Mesenchymal stem cell (in vitro differentiated cells and primary cell): ENCODE results near the gene OR6B3.

Source experiments
- DNase-seq: peaks from one replicate; pipeline ENCODE4 v3.0.0-alpha.2; 2013
- H2AFZ ChIP-seq: one replicate; pipeline ENCODE4 v1.6.1; 2013; ENCODE audit warnings: low read depth, mild to moderate bottlenecking, control low read depth, inconsistent platforms, low read length, moderate library complexity
- H2AK5ac ChIP-seq: 2 replicates; pipeline ENCODE4 v1.6.1; 2013; ENCODE audit warnings: low read length, moderate library complexity, mild to moderate bottlenecking, inconsistent platforms; ENCODE audit not compliant: severe bottlenecking
- H2BK120ac ChIP-seq: one replicate; pipeline ENCODE4 v1.6.1; 2013; ENCODE audit warnings: low read depth, mild to moderate bottlenecking, inconsistent platforms, low read length, moderate library complexity
- H2BK12ac ChIP-seq, 2 experiments: one replicate each; pipeline ENCODE4 v1.6.1; 2013; ENCODE audit warnings: inconsistent platforms in 2 of 2, low read length in 2 of 2, mild to moderate bottlenecking in 2 of 2, moderate library complexity in 2 of 2, control low read depth in 1 of 2
- H2BK15ac ChIP-seq: one replicate; pipeline ENCODE4 v1.6.1; 2013; ENCODE audit warnings: mild to moderate bottlenecking, low read depth, inconsistent platforms; ENCODE audit not compliant: poor library complexity, severe bottlenecking
- H2BK5ac ChIP-seq: 2 replicates; pipeline ENCODE4 v1.6.1; 2013; ENCODE audit warnings: low read depth, mild to moderate bottlenecking, low read length, control low read depth, inconsistent platforms; ENCODE audit not compliant: poor library complexity, severe bottlenecking
- H3K14ac ChIP-seq, 2 experiments: one replicate each; pipeline ENCODE4 v1.6.1; 2013; ENCODE audit warnings: inconsistent platforms in 2 of 2, low read length in 2 of 2, control low read depth in 1 of 2, mild to moderate bottlenecking in 1 of 2, moderate library complexity in 1 of 2
- H3K18ac ChIP-seq, 2 experiments: one replicate each; pipeline ENCODE4 v1.6.1; 2013; ENCODE audit warnings: inconsistent platforms in 2 of 2, low read length in 2 of 2, control low read depth in 1 of 2, low read depth in 1 of 2, mild to moderate bottlenecking in 1 of 2
- H3K23ac ChIP-seq, 2 experiments: one replicate each; pipeline ENCODE4 v1.6.1; 2013; ENCODE audit warnings: inconsistent platforms in 2 of 2, low read length in 2 of 2, mild to moderate bottlenecking in 2 of 2, moderate library complexity in 2 of 2, control low read depth in 1 of 2
- H3K27ac ChIP-seq: 2 replicates; pipeline ENCODE4 v1.5.1; 2013; ENCODE audit warnings: mild to moderate bottlenecking, moderate library complexity, low read length, control low read depth, inconsistent platforms; ENCODE audit not compliant: poor library complexity, severe bottlenecking
- H3K27me3 ChIP-seq, 2 experiments: 2 replicates each; pipeline versions ENCODE4 v1.6.1 to v1.7.0; 2013; ENCODE audit warnings: low read length in 2 of 2, mild to moderate bottlenecking in 2 of 2, moderate library complexity in 2 of 2, control low read depth in 1 of 2, inconsistent platforms in 1 of 2; ENCODE audit not compliant: control insufficient read depth in 1 of 2, insufficient read depth in 1 of 2
- H3K36me3 ChIP-seq, 2 experiments: 2 replicates each; pipeline versions ENCODE4 v1.6.1 to v1.7.0; 2013; ENCODE audit warnings: low read length in 2 of 2, control low read depth in 1 of 2, inconsistent platforms in 1 of 2, low read depth in 1 of 2, mild to moderate bottlenecking in 1 of 2; ENCODE audit not compliant: insufficient read depth in 2 of 2, control insufficient read depth in 1 of 2
- H3K4ac ChIP-seq, 2 experiments: one replicate each; pipeline ENCODE4 v1.6.1; 2013; ENCODE audit warnings: inconsistent platforms in 2 of 2, low read length in 2 of 2, mild to moderate bottlenecking in 2 of 2, moderate library complexity in 2 of 2, control low read depth in 1 of 2, low read depth in 1 of 2
- H3K4me1 ChIP-seq: 2 replicates; pipeline ENCODE4 v1.6.1; 2013; ENCODE audit warnings: low read depth, low read length, control low read depth; ENCODE audit not compliant: control insufficient read depth, insufficient read depth
- H3K4me2 ChIP-seq: 2 replicates; pipeline ENCODE4 v1.6.1; 2013; ENCODE audit warnings: low read length, mild to moderate bottlenecking, inconsistent platforms; ENCODE audit not compliant: poor library complexity, severe bottlenecking
- H3K4me3 ChIP-seq, 2 experiments: 2 replicates each; pipeline versions ENCODE4 v1.5.1 to v1.7.0; 2013; ENCODE audit warnings: low read length in 2 of 2, mild to moderate bottlenecking in 2 of 2, control low read depth in 1 of 2, low read depth in 1 of 2; ENCODE audit not compliant: insufficient read depth in 1 of 2
- H3K79me1 ChIP-seq: replicated peaks from 2 replicates; pipeline ENCODE4 v1.6.1; 2013; ENCODE audit warnings: mild to moderate bottlenecking, control low read depth, low read length, inconsistent platforms; ENCODE audit not compliant: poor library complexity, severe bottlenecking
- H3K9ac ChIP-seq: 2 replicates; pipeline ENCODE4 v1.7.0; 2013; ENCODE audit warnings: mild to moderate bottlenecking, low read length, moderate library complexity
- H3K9me3 ChIP-seq: 2 replicates; pipeline ENCODE4 v1.7.0; 2013; ENCODE audit warnings: mild to moderate bottlenecking, low read length; ENCODE audit not compliant: control insufficient read depth
- H4K8ac ChIP-seq: one replicate; pipeline ENCODE4 v1.6.1; 2013; ENCODE audit warnings: inconsistent platforms, mild to moderate bottlenecking, low read length, moderate library complexity
- H4K91ac ChIP-seq: one replicate; pipeline ENCODE4 v1.6.1; 2013; ENCODE audit warnings: mild to moderate bottlenecking, low read length, inconsistent platforms
- WGBS: methylation state at CpG from one replicate; pipeline ENCODE4 v1.1.7; 2013; ENCODE audit warnings: mixed read lengths; 5-methylcytosine and 5-hydroxymethylcytosine counted together

Gene OR6B3

DNA sequence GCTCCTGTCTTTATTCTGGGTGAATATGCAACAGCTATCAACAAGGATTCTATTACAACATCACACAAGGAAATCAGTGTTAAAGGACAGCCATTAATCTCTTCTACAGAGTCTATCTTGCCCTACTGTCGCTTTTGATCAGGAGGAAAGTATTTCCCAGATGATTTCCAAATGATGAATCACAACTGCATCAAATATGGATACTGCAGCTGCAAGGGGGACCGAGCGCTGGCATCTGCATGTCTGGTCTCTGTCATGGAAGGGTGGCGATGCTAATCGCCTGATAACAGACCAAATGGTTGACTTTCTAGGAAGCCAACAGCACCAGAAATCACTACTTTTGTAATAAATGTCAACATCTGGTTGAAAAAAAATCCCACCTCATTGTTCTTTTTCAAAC, 21.2 kb upstream of the OR6B3 start:
- H2AFZ ChIP-seq = no peak overlapping the region
- no peaks in the 10 kb centered on the region for H3K79me1 ChIP-seq
- no peak overlapping the region for H3K4me2 ChIP-seq
- no peak overlapping the region for H3K14ac ChIP-seq
- H4K91ac ChIP-seq = no peak overlapping the region
- no peak overlapping the region for H3K9ac ChIP-seq
- no peaks in the 10 kb centered on the region for H3K27me3 ChIP-seq
- no peaks in the 10 kb centered on the region for H3K4me1 ChIP-seq
- H2AK5ac ChIP-seq = no peak overlapping the region
- no peak overlapping the region for H3K4me3 ChIP-seq
- H3K4ac ChIP-seq = no peak overlapping the region
- WGBS = 44% methylated on average over 5 of the region's 5 CpGs
- H2BK5ac ChIP-seq = no peak overlapping the region
- H2BK12ac ChIP-seq = no peak overlapping the region
- no peak overlapping the region for H2BK120ac ChIP-seq
- no peak overlapping the region for H2BK15ac ChIP-seq
- DNase-seq = no peak
- H4K8ac ChIP-seq = no peak overlapping the region
- no peak overlapping the region for H3K27ac ChIP-seq
- no peaks in the 10 kb centered on the region for H3K36me3 ChIP-seq
- H3K9me3 ChIP-seq = peaks cover 32% of the 10 kb centered on the region
- no peak overlapping the region for H3K23ac ChIP-seq
- H3K18ac ChIP-seq = no peak overlapping the region

DNA sequence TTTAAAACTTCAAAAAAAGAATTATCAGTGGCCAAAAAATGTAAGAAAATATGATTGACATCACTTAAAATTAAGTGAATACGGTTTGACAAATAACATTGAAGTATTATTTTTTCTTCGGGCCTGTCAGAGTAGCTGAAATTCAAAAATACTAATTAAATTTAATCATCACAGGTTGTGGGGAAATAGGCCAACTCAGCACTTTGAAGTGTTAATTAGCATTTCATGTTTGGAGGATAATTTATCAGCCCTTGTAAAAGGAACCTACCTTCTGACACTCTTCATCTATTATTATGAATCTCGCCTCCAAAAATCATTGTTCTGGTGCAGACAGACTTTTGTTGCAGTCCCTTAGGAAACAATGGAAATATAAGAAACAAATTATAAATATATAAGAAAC, 17.6 kb upstream of the OR6B3 start:
- Histone ChIP-seq H3K4me1 (no peaks in the 10 kb centered on the region), H3K9ac (no peak overlapping the region), H3K27ac (no peak overlapping the region), H3K27me3 (peaks cover 0 to 14% of the 10 kb centered on the region in 2 experiments), H2BK15ac (no peak overlapping the region), H3K4me3 (no peak overlapping the region), H2AFZ (no peak overlapping the region), H3K9me3 (peaks cover 16% of the 10 kb centered on the region), H3K36me3 (no peaks in the 10 kb centered on the region), H3K4me2 (no peak overlapping the region), H2BK12ac (no peak overlapping the region), H4K8ac (no peak overlapping the region), H3K4ac (no peak overlapping the region), H3K14ac (no peak overlapping the region), H2BK5ac (no peak overlapping the region), H3K18ac (no peak overlapping the region), H2BK120ac (no peak overlapping the region), H4K91ac (no peak overlapping the region), H3K79me1 (no peaks in the 10 kb centered on the region), H3K23ac (no peak overlapping the region), H2AK5ac (no peak overlapping the region)
- no CpG with 5 or more reads among the region's 3 CpGs for WGBS
- no peak for DNase-seq

DNA sequence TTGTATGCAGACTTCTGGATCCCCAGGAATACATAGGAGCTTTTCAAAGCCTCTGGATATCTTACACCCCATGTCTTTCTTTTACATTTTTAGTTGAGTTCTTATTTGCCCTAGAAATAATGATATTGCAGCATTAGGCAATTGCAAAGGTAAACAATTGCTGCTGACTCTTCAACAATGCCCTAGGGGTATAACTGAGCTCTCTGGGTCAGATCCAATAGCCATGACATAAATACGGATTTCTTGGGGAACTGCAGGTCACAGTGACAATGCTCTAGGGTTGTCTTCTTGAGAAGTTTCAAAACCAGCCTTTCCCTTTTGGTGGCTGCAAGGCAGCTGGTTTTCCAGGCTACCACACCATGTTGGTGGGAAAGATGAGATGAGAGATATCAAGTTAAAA, 16.5 kb upstream of the OR6B3 start:
- H3K4me3 ChIP-seq = no peak overlapping the region
- H3K14ac ChIP-seq = no peak overlapping the region
- DNase-seq = peak; percentile 5
- H3K4me1 ChIP-seq = no peaks in the 10 kb centered on the region
- 71% methylated on average over 1 of the region's 1 CpG for WGBS
- H3K4me2 ChIP-seq = no peak overlapping the region
- no peak overlapping the region for H3K18ac ChIP-seq
- no peak overlapping the region for H2BK15ac ChIP-seq
- peaks cover 0 to 21% of the 10 kb centered on the region in 2 experiments for H3K27me3 ChIP-seq
- no peak overlapping the region for H2BK5ac ChIP-seq
- no peak overlapping the region for H2AFZ ChIP-seq
- no peak overlapping the region for H3K23ac ChIP-seq
- H3K27ac ChIP-seq = no peak overlapping the region
- no peak overlapping the region for H3K4ac ChIP-seq
- no peak overlapping the region for H4K91ac ChIP-seq
- H3K9me3 ChIP-seq = peaks cover 11% of the 10 kb centered on the region
- H2AK5ac ChIP-seq = no peak overlapping the region
- H3K36me3 ChIP-seq = no peaks in the 10 kb centered on the region
- no peak overlapping the region for H3K9ac ChIP-seq
- H4K8ac ChIP-seq = no peak overlapping the region
- no peak overlapping the region for H2BK12ac ChIP-seq
- H3K79me1 ChIP-seq = no peaks in the 10 kb centered on the region
- no peak overlapping the region for H2BK120ac ChIP-seq

DNA sequence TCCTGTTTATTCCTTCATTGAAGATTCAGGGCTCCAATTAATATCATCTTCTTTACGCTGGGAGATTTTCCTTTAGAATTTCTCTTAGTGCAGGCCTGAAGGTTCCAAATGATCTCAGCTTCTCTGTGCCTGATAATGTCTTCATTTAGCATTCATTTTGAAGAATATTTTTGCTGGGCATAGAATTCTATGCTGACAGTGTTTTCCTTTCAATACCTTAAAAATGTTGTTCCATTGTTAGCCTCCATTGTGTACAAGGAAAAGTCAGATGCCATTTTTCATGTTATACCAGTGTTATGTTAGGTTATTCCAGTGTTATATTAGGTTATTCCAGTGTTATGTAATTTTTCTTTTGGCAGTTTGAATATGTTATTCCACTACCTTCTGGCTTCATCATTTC, 14.9 kb upstream of the OR6B3 start:
- Histone ChIP-seq H2AFZ (no peak overlapping the region), H2AK5ac (no peak overlapping the region), H3K14ac (no peak overlapping the region), H2BK120ac (no peak overlapping the region), H2BK5ac (no peak overlapping the region), H3K27ac (no peak overlapping the region), H3K9me3 (peaks cover 4% of the 10 kb centered on the region), H3K4me2 (no peak overlapping the region), H3K27me3 (peaks cover 0 to 32% of the 10 kb centered on the region in 2 experiments), H3K36me3 (no peaks in the 10 kb centered on the region), H3K4ac (no peak overlapping the region), H3K9ac (no peak overlapping the region), H3K23ac (no peak overlapping the region), H3K4me1 (no peaks in the 10 kb centered on the region), H3K79me1 (no peaks in the 10 kb centered on the region), H4K8ac (no peak overlapping the region), H4K91ac (no peak overlapping the region), H2BK12ac (no peak overlapping the region), H3K18ac (no peak overlapping the region), H3K4me3 (no peak overlapping the region), H2BK15ac (no peak overlapping the region)
- 100% methylated on average over 1 of the region's 1 CpG for WGBS
- DNase-seq = no peak
